ENCODE results near the gene TMPRSS11D. TPM values are rescaled to one million over a fixed set of nuclear protein-coding genes. Genes with fewer than 3 reads are reported as not detected.
A peak's percentile ranks its signal among the peaks of the same experiment; 100 is the strongest.

The TMPRSS11D gene
- total RNA-seq, 1 donor from 2014 or later, result not detected

DNA sequence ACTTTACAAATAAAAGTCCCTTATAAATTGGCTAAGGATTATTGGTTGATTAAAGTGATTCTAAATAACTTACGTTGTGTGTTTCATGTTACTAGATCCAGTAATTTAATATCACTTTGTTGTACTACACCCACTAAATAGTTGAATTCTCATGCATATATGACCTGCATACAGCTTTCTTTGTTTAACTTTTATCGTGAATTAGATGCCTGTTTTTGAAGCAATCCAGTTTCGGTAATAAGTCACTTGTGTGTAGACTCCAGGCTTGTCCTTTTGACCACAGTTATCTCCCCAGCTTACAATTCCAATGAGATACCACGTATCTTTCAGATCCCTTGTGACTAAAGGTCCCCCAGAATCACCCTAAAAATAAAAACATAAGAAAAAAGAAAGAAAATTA lies 27.3 kb upstream of the TMPRSS11D start:
- Histone ChIP-seq H3K36me3 (no peaks in the 10 kb centered on the region), H3K4me3 (no peak overlapping the region), H3K27me3 (no peaks in the 10 kb centered on the region), H3K4me1 (no peaks in the 10 kb centered on the region), H3K9me3 (no peaks in the 10 kb centered on the region), H3K27ac (no peak overlapping the region)
- ATAC-seq (no peak), DNase-seq (no peak)
- intact Hi-C loops (cut with DNase I), result no loop called here
- TF ChIP-seq, protein P1, sequence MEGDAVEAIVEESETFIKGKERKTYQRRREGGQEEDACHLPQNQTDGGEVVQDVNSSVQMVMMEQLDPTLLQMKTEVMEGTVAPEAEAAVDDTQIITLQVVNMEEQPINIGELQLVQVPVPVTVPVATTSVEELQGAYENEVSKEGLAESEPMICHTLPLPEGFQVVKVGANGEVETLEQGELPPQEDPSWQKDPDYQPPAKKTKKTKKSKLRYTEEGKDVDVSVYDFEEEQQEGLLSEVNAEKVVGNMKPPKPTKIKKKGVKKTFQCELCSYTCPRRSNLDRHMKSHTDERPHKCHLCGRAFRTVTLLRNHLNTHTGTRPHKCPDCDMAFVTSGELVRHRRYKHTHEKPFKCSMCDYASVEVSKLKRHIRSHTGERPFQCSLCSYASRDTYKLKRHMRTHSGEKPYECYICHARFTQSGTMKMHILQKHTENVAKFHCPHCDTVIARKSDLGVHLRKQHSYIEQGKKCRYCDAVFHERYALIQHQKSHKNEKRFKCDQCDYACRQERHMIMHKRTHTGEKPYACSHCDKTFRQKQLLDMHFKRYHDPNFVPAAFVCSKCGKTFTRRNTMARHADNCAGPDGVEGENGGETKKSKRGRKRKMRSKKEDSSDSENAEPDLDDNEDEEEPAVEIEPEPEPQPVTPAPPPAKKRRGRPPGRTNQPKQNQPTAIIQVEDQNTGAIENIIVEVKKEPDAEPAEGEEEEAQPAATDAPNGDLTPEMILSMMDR (IDR thresholded peaks at IDR 0.05), result no peak

- Histone ChIP-seq H3K36me3 (no peaks in the 10 kb centered on the region), H3K27ac (no peak overlapping the region), H3K9me3 (no peaks in the 10 kb centered on the region), H3K4me3 (no peak overlapping the region), H3K4me1 (no peaks in the 10 kb centered on the region), H3K27me3 (no peaks in the 10 kb centered on the region)
- intact Hi-C loops (cut with DNase I), result no loop called here
- no peak for ATAC-seq
- TF ChIP-seq, protein P1 (IDR thresholded peaks at IDR 0.05), result no peak
- DNase-seq, result no peak
Measured at GRCh38 chr4:67910585-67910905, 26.7 kb upstream of the TMPRSS11D start.

GRCh38 chr4:67909905-67910584 lies 26.2 kb upstream of the TMPRSS11D start:
- Histone ChIP-seq H3K27me3 (no peaks in the 10 kb centered on the region), H3K4me3 (no peak overlapping the region), H3K9me3 (no peaks in the 10 kb centered on the region), H3K36me3 (no peaks in the 10 kb centered on the region), H3K4me1 (no peaks in the 10 kb centered on the region), H3K27ac (no peak overlapping the region)
- TF ChIP-seq, protein P1 (IDR thresholded peaks at IDR 0.05), result peak; percentile 64
- intact Hi-C loops (cut with DNase I), result no loop called here
- DNase-seq, result no peak
- ATAC-seq, result no peak

- intact Hi-C loops (cut with DNase I), result no loop called here
- Histone ChIP-seq H3K9me3 (no peaks in the 10 kb centered on the region), H3K27me3 (no peaks in the 10 kb centered on the region), H3K36me3 (no peaks in the 10 kb centered on the region), H3K4me3 (no peak overlapping the region), H3K4me1 (no peaks in the 10 kb centered on the region), H3K27ac (no peak overlapping the region)
- DNase-seq, result no peak
- no peak for ATAC-seq
- TF ChIP-seq, protein P1 (IDR thresholded peaks at IDR 0.05), result no peak
Measured at GRCh38 chr4:67907650-67908049, 23.8 kb upstream of the TMPRSS11D start.

DNA sequence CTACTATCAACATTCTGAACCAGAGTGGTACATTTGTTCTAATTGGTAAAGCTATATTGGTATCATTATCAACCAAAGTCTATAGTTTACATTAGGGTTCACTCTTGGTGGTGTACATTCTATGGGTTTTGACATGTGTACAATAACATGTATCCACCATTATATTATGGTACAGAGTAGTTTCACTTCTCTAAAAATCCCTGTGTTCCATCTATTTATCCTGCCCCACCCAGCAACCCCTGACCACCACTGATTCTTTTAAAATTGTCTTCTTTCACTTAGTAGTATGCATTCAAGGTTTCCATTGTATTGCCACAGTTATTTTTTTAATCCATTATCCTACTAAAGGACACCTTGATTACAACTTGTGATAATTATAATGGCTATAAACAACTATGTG lies 15.3 kb upstream of the TMPRSS11D start:
- H3K27ac ChIP-seq, result no peak overlapping the region
- H3K27me3 ChIP-seq, result no peaks in the 10 kb centered on the region
- DNase-seq, result no peak
- TF ChIP-seq, protein P1 (IDR thresholded peaks at IDR 0.05), result no peak
- H3K36me3 ChIP-seq, result no peaks in the 10 kb centered on the region
- H3K9me3 ChIP-seq, result no peaks in the 10 kb centered on the region
- ATAC-seq, result peak; percentile 32
- no peaks in the 10 kb centered on the region for H3K4me1 ChIP-seq
- intact Hi-C loops (cut with DNase I), result no loop called here
- H3K4me3 ChIP-seq, result no peak overlapping the region

DNA sequence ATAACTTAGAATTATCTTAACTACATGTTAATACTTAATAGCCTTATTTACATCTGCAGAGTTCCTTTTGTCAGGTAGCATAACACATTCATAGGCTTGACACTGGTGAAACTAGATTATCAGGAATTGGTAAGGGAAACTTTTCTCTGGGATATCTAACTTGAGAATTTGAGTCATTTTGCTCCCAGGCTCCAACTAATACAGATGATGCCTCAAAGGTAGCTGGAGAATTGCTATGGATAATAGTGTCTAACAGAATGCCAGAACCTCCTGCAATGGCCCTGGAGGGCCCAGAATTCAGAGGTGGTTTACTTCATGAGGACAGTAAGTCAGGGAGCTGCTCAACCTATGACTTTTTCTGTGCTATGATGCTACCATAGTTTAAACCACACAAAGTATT lies 13.9 kb upstream of the TMPRSS11D start:
- no peaks in the 10 kb centered on the region for H3K36me3 ChIP-seq
- H3K4me1 ChIP-seq, result no peaks in the 10 kb centered on the region
- TF ChIP-seq, protein P1 (IDR thresholded peaks at IDR 0.05), result no peak
- H3K4me3 ChIP-seq, result no peak overlapping the region
- no peak for ATAC-seq
- intact Hi-C loops (cut with DNase I), result no loop called here
- no peak overlapping the region for H3K27ac ChIP-seq
- no peaks in the 10 kb centered on the region for H3K27me3 ChIP-seq
- no peaks in the 10 kb centered on the region for H3K9me3 ChIP-seq
- DNase-seq, result no peak
